B cell (primary cell): ENCODE data around the gene MTHFD1. TPM values are rescaled to one million over a fixed set of nuclear protein-coding genes. Genes with fewer than 3 reads are reported as not detected.

Source experiments
- ATAC-seq: fragments of 200-7000 bp; cut with Tn5 transposase; one replicate; pipeline ENCODE4 v1.10.0; 2021; ENCODE audit warnings: low read depth, mild to moderate bottlenecking, moderate number of reproducible peaks, moderate library complexity
- CTCF ChIA-PET: fragments of 350-600 bp; sonication (Branson Sonifier 250); formaldehyde crosslinking; loops from one replicate; lab custom pipeline; 2021; ENCODE audit warnings: antibody characterized with exemption, inconsistent platforms; lab: Charles Lee
- POLR2A ChIA-PET: fragments of 350-600 bp; sonication (Branson Sonifier 250); formaldehyde crosslinking; loops from one replicate; lab custom pipeline; 2021; ENCODE audit warnings: antibody characterized with exemption; lab: Charles Lee
- DNase-seq: peaks from one replicate; pipeline ENCODE4 v3.0.0; 2013
- H2AFZ ChIP-seq: 2 replicates; pipeline ENCODE4 v1.6.1; 2012; ENCODE audit warnings: mild to moderate bottlenecking, low read depth, low read length; ENCODE audit not compliant: insufficient read depth, poor library complexity, severe bottlenecking
- H3K27ac ChIP-seq, 2 donors: 1 replicate in 1 of 2; 2 replicates in 1 of 2; pipeline ENCODE4 v1.5.1; 2012 to 2013; ENCODE audit warnings: low read length in 2 of 2, mild to moderate bottlenecking in 2 of 2, moderate library complexity in 1 of 2
- H3K27me3 ChIP-seq, 4 experiments: fragments of 200-600 bp in 1 of 4; sonication (generic) in 1 of 4; replicated peaks in 1 of 4; 1 replicate in 2 of 4; 2 replicates in 2 of 4; pipeline versions ENCODE4 v1.6.1 to v1.7.0; 2013 to 2016; ENCODE audit warnings: low read length in 3 of 4, mild to moderate bottlenecking in 2 of 4, mixed read lengths in 1 of 4, moderate library complexity in 1 of 4; ENCODE audit not compliant: insufficient read depth in 4 of 4, control insufficient read depth in 3 of 4; ENCODE audit errors: control extremely low read depth in 1 of 4
- H3K36me3 ChIP-seq, 2 experiments: replicated peaks in 1 of 2; 1 replicate in 1 of 2; 2 replicates in 1 of 2; pipeline versions ENCODE4 v1.6.1 to v1.7.1; 2013; ENCODE audit warnings: low read length in 1 of 2; ENCODE audit not compliant: insufficient read depth in 2 of 2, control insufficient read depth in 1 of 2; ENCODE audit errors: control extremely low read depth in 1 of 2, extremely low read depth in 1 of 2
- H3K4me1 ChIP-seq, 2 donors: fragments of 200-600 bp in 1 of 2; sonication (generic) in 1 of 2; 1 replicate in 1 of 2; 2 replicates in 1 of 2; pipeline versions ENCODE4 v1.5.1 to v1.6.1; 2013 to 2017; ENCODE audit warnings: low read length in 2 of 2; ENCODE audit not compliant: control insufficient read depth in 2 of 2, insufficient read depth in 2 of 2
- H3K4me2 ChIP-seq: replicated peaks from 2 replicates; pipeline ENCODE3; 2012; ENCODE audit warnings: mild to moderate bottlenecking, low read depth, low read length; ENCODE audit not compliant: poor library complexity, severe bottlenecking
- H3K4me3 ChIP-seq, 5 experiments: fragments of 200-600 bp in 1 of 5; sonication (generic) in 1 of 5; 1 replicate in 3 of 5; 2 replicates in 2 of 5; pipeline versions ENCODE4 v1.5.1 to v1.7.0; 2011 to 2016; ENCODE audit warnings: low read length in 4 of 5, mild to moderate bottlenecking in 4 of 5, low read depth in 2 of 5, control low read depth in 1 of 5, moderate library complexity in 1 of 5; ENCODE audit not compliant: insufficient read depth in 1 of 5; ENCODE audit errors: control extremely low read depth in 1 of 5, extremely low read depth in 1 of 5
- H3K79me2 ChIP-seq: fragments of 200-600 bp; sonication (generic); one replicate; pipeline ENCODE4 v1.6.0; 2016; ENCODE audit warnings: low read length; ENCODE audit not compliant: control insufficient read depth, insufficient read depth
- H3K9ac ChIP-seq: fragments of 200-600 bp; sonication (generic); 2 replicates; pipeline ENCODE4 v1.6.1; 2017; ENCODE audit warnings: mild to moderate bottlenecking, low read length, moderate library complexity
- H3K9me3 ChIP-seq, 3 donors: one replicate each; pipeline versions ENCODE4 v1.6.1 to v1.7.1; 2013; ENCODE audit warnings: low read length in 2 of 3; ENCODE audit not compliant: control insufficient read depth in 2 of 3, insufficient read depth in 1 of 3; ENCODE audit errors: control extremely low read depth in 1 of 3
- H4K20me1 ChIP-seq: 2 replicates; pipeline ENCODE4 v1.6.0; 2012; ENCODE audit warnings: mild to moderate bottlenecking, low read length; ENCODE audit not compliant: insufficient read depth, control insufficient read depth, poor library complexity, severe bottlenecking
- H3K27ac Mint-ChIP-seq: one replicate; pipeline ENCODE4 v1.8.0; 2021; ENCODE audit warnings: mixed read lengths
- H3K27me3 Mint-ChIP-seq: one replicate; pipeline ENCODE4 v1.8.0; 2021; ENCODE audit warnings: mixed read lengths
- H3K4me1 Mint-ChIP-seq: one replicate; pipeline ENCODE4 v1.8.0; 2021; ENCODE audit warnings: mixed read lengths
- H3K4me3 Mint-ChIP-seq: one replicate; pipeline ENCODE4 v1.8.0; 2021; ENCODE audit warnings: mixed read lengths
- H3K9me3 Mint-ChIP-seq: one replicate; pipeline ENCODE4 v1.8.0; 2022; ENCODE audit warnings: mixed read lengths; ENCODE audit not compliant: insufficient read depth
- EZH2 ChIP-seq: IDR thresholded peaks from 2 replicates; pipeline ENCODE4 v1.6.1; 2012; ENCODE audit warnings: borderline replicate concordance, low read depth, mild to moderate bottlenecking, moderate library complexity, low read length; ENCODE audit not compliant: insufficient read depth, poor library complexity, severe bottlenecking
- WGBS: methylation state at CpG from one replicate; pipeline ENCODE4 v1.1.5; 2013; ENCODE audit warnings: missing lambda C conversion rate; ENCODE audit not compliant: insufficient coverage; 5-methylcytosine and 5-hydroxymethylcytosine counted together
- intact Hi-C: fragments of 100-400 bp; cut with micrococcal nuclease; formaldehyde crosslinking; loops from one replicate; pipeline ENCODE4 v1.10.0; 2022
- polyA plus RNA-seq: library from polyadenylated mRNA; depleted of rRNA; stranded (reverse); fragments of >200 nt; gene quantifications from 2 replicates; pipeline ENCODE4 v1.2.3, GENCODE V29; 2012
- total RNA-seq, 2 donors: library from RNA; stranded (reverse); fragments of 120-200 nt in 1 of 2; gene quantifications; 1 replicate in 1 of 2; 2 replicates in 1 of 2; pipeline versions ENCODE4 v1.2.3 to v1.2.4, GENCODE V29; 2013 to 2022
- TF ChIP-seq, protein P1 (sequence below): fragments of 200-600 bp; IDR thresholded peaks from one replicate; pipeline ENCODE4 v1.8.0; 2022; ENCODE audit warnings: antibody characterized with exemption, mild to moderate bottlenecking

MTHFD1 gene
- total and polyA plus RNA-seq, 2 donors (not counting 1 experiment from before 2014, with no cell fraction given): 32.3 to 51.3 TPM

DNA sequence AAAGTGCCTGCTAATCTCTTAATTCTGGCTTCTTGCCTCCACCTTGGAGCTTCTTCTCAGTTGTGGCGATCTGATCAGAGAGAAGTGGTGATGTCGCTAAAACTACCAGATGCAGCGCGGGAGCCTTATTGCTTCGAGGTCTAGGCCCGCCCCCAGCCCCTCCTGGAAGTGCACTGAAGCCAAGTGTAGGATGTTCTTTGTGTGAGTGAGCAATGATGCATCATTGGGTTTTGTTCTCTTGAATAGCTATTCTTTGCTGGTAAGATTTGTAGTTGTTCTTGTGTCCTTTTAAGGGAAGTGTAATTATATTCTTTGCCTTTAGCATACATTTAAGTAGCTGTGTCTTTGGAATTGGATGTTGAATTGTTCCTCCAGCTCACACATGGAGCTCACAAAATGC, 35.8 kb downstream of the MTHFD1 start:
- Mint-ChIP-seq H3K4me1 (no peaks in the 10 kb centered on the region), H3K27me3 (no peaks in the 10 kb centered on the region), H3K9me3 (no peaks in the 10 kb centered on the region), H3K27ac (no peak overlapping the region), H3K4me3 (no peak overlapping the region)
- Histone ChIP-seq H3K36me3 (peaks cover 13 to 67% of the 10 kb centered on the region in 2 experiments), H3K27me3 (no peaks in the 10 kb centered on the region), H3K4me1 (no peaks in the 10 kb centered on the region), H3K9me3 (no peaks in the 10 kb centered on the region), H3K79me2 (no peaks in the 10 kb centered on the region), H3K4me3 (no peak overlapping the region), H4K20me1 (no peaks in the 10 kb centered on the region), H3K27ac (no peak overlapping the region), H3K4me2 (no peak overlapping the region), H3K9ac (no peak overlapping the region), H2AFZ (no peak overlapping the region)
- ChIA-PET POLR2A (no interaction called here), CTCF (interaction anchor here (1.0 to 17.5 kb wide), 5 partner anchors 8 to 52 kb away, joined by 3 to 255 read pairs (median 4); no protein-coding TSS in a partner anchor)
- WGBS: 100% methylated on average over 6 of the region's 6 CpGs
- ATAC-seq (no peak), DNase-seq (no peak)
- intact Hi-C loops: no loop called here
- no peak for TF ChIP-seq EZH2
- TF ChIP-seq, protein P1, sequence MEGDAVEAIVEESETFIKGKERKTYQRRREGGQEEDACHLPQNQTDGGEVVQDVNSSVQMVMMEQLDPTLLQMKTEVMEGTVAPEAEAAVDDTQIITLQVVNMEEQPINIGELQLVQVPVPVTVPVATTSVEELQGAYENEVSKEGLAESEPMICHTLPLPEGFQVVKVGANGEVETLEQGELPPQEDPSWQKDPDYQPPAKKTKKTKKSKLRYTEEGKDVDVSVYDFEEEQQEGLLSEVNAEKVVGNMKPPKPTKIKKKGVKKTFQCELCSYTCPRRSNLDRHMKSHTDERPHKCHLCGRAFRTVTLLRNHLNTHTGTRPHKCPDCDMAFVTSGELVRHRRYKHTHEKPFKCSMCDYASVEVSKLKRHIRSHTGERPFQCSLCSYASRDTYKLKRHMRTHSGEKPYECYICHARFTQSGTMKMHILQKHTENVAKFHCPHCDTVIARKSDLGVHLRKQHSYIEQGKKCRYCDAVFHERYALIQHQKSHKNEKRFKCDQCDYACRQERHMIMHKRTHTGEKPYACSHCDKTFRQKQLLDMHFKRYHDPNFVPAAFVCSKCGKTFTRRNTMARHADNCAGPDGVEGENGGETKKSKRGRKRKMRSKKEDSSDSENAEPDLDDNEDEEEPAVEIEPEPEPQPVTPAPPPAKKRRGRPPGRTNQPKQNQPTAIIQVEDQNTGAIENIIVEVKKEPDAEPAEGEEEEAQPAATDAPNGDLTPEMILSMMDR: no peak

DNA sequence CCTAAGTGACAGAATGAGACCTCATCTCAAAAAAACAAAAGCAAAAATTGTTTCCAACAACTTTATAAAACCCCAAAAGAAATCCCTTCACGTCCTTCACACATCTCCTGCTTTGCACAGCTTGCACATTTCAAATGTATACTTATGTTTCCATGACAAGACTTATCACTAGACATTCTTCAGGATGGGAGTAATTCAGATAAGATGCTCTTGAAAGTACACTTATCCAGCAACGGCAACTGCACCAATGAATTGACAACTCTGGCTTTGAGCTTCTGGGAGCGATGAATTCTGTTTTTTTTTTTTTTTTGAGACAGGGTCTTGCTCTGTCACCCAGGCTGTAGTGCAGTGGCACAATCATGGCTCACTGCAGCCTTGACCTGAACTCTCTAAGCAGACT, 46.4 kb downstream of the MTHFD1 start:
- Histone ChIP-seq H3K27me3 (no peaks in the 10 kb centered on the region), H3K4me3 (no peak overlapping the region), H3K9ac (no peak overlapping the region), H3K9me3 (no peaks in the 10 kb centered on the region), H3K27ac (no peak overlapping the region), H3K79me2 (no peaks in the 10 kb centered on the region), H3K4me2 (no peak overlapping the region), H3K4me1 (no peaks in the 10 kb centered on the region), H3K36me3 (peaks cover 21 to 68% of the 10 kb centered on the region in 2 experiments), H2AFZ (no peak overlapping the region), H4K20me1 (no peaks in the 10 kb centered on the region)
- no peak for DNase-seq
- H3K9me3 Mint-ChIP-seq: no peaks in the 10 kb centered on the region
- TF ChIP-seq, protein P1: no peak
- no peak for TF ChIP-seq EZH2
- H3K4me3 Mint-ChIP-seq: no peak overlapping the region
- CTCF ChIA-PET: interaction anchor here (1.4 to 17.5 kb wide), 4 partner anchors 10 to 42 kb away, joined by 6 to 255 read pairs (median 30); no protein-coding TSS in a partner anchor
- ATAC-seq: no peak
- H3K4me1 Mint-ChIP-seq: no peaks in the 10 kb centered on the region
- intact Hi-C loops: loop anchor here (5.0 kb wide), 1 partner anchor 203 kb away; no protein-coding TSS in a partner anchor
- no peak overlapping the region for H3K27ac Mint-ChIP-seq
- H3K27me3 Mint-ChIP-seq: no peaks in the 10 kb centered on the region
- POLR2A ChIA-PET: no interaction called here
- WGBS: 92% methylated on average over 2 of the region's 3 CpGs
